ENCODE measurements around the gene ALPI. TPM values are rescaled to one million over a fixed set of nuclear protein-coding genes. Genes with fewer than 3 reads are reported as not detected.
A peak's percentile ranks its signal among the peaks of the same experiment; 100 is the strongest.

Gene ALPI
- total and polyA plus RNA-seq, 4 donors: 0.20 TPM; not detected in 3

DNA sequence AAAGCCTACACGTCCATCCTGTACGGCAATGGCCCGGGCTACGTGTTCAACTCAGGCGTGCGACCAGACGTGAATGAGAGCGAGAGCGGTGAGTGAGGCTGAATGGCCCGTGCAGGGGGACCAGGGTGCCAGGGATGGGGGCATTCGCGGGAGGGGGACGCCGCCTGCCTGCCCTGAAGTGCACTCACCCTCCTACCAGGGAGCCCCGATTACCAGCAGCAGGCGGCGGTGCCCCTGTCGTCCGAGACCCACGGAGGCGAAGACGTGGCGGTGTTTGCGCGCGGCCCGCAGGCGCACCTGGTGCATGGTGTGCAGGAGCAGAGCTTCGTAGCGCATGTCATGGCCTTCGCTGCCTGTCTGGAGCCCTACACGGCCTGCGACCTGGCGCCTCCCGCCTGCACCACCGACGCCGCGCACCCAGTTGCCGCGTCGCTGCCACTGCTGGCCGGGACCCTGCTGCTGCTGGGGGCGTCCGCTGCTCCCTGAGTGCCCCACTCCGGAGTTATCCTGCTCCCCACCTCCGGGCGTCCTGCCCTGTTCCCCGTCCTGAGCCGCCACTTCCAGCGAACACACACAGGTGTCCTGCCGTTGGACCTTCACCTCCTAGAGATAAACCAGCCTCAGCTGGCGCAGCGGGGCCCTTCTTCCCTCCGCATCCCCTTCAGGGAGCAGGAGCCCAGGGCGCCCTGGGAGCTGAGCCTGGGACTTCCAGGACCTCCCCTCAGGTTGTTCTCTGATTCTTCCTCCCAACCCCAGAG lies 2.9 kb downstream of the ALPI start:
- DNase-seq (ENCODE audit: low read depth in 4 of 6, low spot score in 6 of 6): no peak
- WGBS (ENCODE audit: insufficient coverage): 61% methylated on average over 56 of the region's 56 CpGs
- Histone ChIP-seq H3K4me3 (ENCODE audit: low read depth, low read length) (no peak overlapping the region), H3K36me3 (ENCODE audit: control insufficient read depth, insufficient read depth, low read length) (peaks cover 3% of the 10 kb centered on the region), H3K9me3 (ENCODE audit: control insufficient read depth, insufficient read depth, low read length) (no peaks in the 10 kb centered on the region), H3K27ac (ENCODE audit: low read depth, low read length) (no peak overlapping the region), H3K27me3 (ENCODE audit: control insufficient read depth, insufficient read depth, low read length) (peaks cover 13% of the 10 kb centered on the region), H3K4me1 (ENCODE audit: control insufficient read depth, insufficient read depth, low read length) (no peaks in the 10 kb centered on the region)

DNA sequence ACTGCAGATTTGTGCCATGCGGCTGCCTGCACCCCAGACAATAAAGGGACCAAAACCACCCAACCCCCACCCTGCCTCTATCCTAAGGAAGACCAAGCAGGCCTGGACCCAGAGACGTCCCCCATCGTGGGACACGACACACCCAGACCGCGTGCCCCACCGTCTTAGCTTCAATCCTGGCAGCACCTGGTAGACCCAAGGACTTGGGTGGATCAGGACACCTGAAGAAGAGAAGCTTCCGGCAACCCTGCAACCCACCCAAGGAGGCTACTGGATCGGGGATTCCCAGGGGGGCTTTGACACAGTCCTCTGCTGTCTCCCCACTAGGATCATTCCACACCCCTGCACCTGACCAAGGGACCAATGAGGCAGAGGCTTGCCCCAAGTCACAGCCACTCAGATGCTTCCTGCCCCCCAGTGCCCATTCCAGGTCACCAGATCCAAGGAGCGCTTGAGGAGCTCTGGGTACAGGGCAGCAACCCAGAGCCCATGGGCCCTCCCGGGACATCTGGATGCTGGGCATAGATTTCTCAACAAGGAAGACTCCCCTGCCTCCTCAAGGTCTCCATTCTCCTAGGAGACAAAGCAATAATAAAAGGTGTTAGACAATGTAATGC lies 3.6 kb downstream of the ALPI start:
- peaks cover 13% of the 10 kb centered on the region for H3K27me3 ChIP-seq (ENCODE audit: control insufficient read depth, insufficient read depth, low read length)
- no peak overlapping the region for H3K4me3 ChIP-seq (ENCODE audit: low read depth, low read length)
- H3K27ac ChIP-seq (ENCODE audit: low read depth, low read length): no peak overlapping the region
- WGBS (ENCODE audit: insufficient coverage): 89% methylated on average over 10 of the region's 11 CpGs
- no peaks in the 10 kb centered on the region for H3K9me3 ChIP-seq (ENCODE audit: control insufficient read depth, insufficient read depth, low read length)
- no peak for DNase-seq (ENCODE audit: low read depth in 4 of 6, low spot score in 6 of 6)
- no peaks in the 10 kb centered on the region for H3K4me1 ChIP-seq (ENCODE audit: control insufficient read depth, insufficient read depth, low read length)
- H3K36me3 ChIP-seq (ENCODE audit: control insufficient read depth, insufficient read depth, low read length): peaks cover 3% of the 10 kb centered on the region

DNA sequence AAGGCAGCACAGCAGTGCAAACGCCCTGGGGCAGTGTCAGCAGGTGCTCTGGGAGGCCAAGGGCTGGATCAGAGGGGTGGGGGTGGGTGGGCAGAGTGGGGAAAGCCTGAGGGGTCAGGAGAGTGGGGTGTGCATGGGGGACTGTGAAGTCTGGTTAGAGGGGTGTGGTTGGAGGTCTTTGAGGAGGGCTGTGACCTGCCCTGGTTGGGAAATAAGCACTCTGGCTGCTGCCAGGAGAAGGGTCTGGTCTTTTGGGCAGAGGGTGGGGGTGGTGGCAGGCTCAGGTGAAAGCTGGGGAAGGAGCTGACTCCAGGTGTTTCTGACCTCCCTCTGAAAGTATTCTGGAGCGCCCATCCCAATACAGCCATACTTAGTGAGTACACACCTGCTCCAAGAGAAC lies 4.2 kb downstream of the ALPI start:
- WGBS (ENCODE audit: insufficient coverage): 80% methylated on average over 1 of the region's 2 CpGs
- no peak overlapping the region for H3K4me3 ChIP-seq (ENCODE audit: low read depth, low read length)
- DNase-seq (ENCODE audit: low read depth in 4 of 6, low spot score in 6 of 6): no peak
- no peaks in the 10 kb centered on the region for H3K4me1 ChIP-seq (ENCODE audit: control insufficient read depth, insufficient read depth, low read length)
- H3K27ac ChIP-seq (ENCODE audit: low read depth, low read length): no peak overlapping the region
- no peaks in the 10 kb centered on the region for H3K9me3 ChIP-seq (ENCODE audit: control insufficient read depth, insufficient read depth, low read length)
- H3K27me3 ChIP-seq (ENCODE audit: control insufficient read depth, insufficient read depth, low read length): peaks cover 13% of the 10 kb centered on the region
- peaks cover 3% of the 10 kb centered on the region for H3K36me3 ChIP-seq (ENCODE audit: control insufficient read depth, insufficient read depth, low read length)

DNA sequence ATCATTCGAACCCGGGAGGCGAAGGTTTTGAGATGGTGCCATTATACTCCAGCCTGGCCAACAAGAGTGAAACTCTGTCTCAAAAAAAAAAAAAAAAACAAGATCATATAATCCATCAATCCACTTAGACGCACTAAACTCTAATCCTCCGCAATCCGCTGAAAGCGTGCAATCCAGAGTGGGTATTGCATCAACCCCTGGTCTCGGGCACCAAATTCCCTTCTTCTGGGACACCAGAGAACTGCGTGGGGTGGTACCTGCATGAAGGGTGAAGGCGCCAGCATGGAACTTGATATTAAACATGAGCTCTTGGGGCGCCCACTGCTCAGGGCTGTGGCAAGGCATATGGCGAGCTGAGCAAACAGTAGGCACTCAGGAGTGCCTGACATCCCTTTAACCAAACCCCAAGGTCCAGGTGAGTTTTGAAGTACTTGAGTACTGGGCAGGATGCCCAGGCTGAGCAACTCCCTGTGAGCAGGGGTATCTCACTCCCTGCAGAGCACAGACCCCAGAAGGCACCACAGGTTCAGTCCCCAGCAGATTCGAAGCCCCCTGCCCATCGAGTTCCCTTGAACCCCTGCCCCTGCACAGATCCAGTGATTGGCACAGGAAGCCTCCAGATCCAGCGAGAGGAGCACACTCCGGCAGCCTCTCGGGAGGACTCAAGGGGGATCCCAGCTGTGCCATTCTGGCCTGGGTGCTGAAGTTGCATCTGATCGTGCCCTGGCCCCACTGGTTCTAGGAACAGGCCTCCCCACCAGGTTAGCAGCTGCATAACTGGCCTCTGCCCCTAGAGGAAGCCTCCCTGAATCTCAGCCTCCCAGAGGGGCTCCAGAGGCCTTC lies 8.0 kb downstream of the ALPI start:
- H3K4me3 ChIP-seq (ENCODE audit: low read depth, low read length): no peak overlapping the region
- H3K27me3 ChIP-seq (ENCODE audit: control insufficient read depth, insufficient read depth, low read length): peaks cover 9% of the 10 kb centered on the region
- no peak overlapping the region for H3K27ac ChIP-seq (ENCODE audit: low read depth, low read length)
- 90% methylated on average over 15 of the region's 18 CpGs for WGBS (ENCODE audit: insufficient coverage)
- no peaks in the 10 kb centered on the region for H3K4me1 ChIP-seq (ENCODE audit: control insufficient read depth, insufficient read depth, low read length)
- DNase-seq (ENCODE audit: low read depth in 4 of 6, low spot score in 6 of 6): no peak
- H3K36me3 ChIP-seq (ENCODE audit: control insufficient read depth, insufficient read depth, low read length): no peaks in the 10 kb centered on the region
- no peaks in the 10 kb centered on the region for H3K9me3 ChIP-seq (ENCODE audit: control insufficient read depth, insufficient read depth, low read length)

DNA sequence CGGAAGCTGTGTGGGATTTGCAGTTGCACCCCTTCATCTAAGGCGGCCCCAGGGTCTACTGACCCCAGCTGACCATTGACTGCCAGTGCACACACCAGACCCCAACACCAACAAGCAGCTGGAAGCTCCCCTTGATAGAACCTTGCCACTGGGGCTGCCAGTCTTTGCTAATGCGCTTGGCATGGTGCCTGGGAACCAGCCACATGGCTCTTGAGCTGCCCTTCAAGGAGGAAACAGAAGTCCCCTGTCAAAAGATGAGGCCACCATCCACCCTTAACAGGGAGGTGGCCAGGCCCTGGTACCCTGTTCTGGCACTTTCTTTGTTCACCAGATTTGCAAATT lies 8.6 kb downstream of the ALPI start:
- H3K36me3 ChIP-seq (ENCODE audit: control insufficient read depth, insufficient read depth, low read length): no peaks in the 10 kb centered on the region
- H3K27ac ChIP-seq (ENCODE audit: low read depth, low read length): no peak overlapping the region
- peaks cover 4% of the 10 kb centered on the region for H3K27me3 ChIP-seq (ENCODE audit: control insufficient read depth, insufficient read depth, low read length)
- no peak overlapping the region for H3K4me3 ChIP-seq (ENCODE audit: low read depth, low read length)
- 88% methylated on average over 3 of the region's 3 CpGs for WGBS (ENCODE audit: insufficient coverage)
- no peaks in the 10 kb centered on the region for H3K9me3 ChIP-seq (ENCODE audit: control insufficient read depth, insufficient read depth, low read length)
- no peaks in the 10 kb centered on the region for H3K4me1 ChIP-seq (ENCODE audit: control insufficient read depth, insufficient read depth, low read length)
- no peak for DNase-seq (ENCODE audit: low read depth in 4 of 6, low spot score in 6 of 6)

DNA sequence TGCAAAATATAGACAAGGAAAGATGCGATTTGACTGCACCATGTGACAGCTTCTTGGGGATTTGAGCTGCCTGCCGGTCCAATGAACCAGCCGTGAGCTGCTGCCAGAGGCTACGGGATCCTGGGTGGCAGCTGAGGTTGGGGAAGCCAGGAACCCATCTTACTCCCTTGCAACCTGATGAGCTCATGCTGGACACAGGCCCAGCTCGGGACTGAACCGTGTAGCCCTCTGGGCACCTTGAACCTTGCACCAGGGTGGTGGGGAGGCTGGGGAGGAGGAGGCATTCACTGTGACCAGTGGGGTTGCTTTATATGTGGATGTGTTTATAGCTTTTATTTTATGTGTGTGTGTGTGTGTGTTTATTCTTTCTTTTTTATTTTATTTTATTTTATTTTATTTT lies 9.1 kb downstream of the ALPI start:
- Histone ChIP-seq H3K9me3 (ENCODE audit: control insufficient read depth, insufficient read depth, low read length) (no peaks in the 10 kb centered on the region), H3K4me3 (ENCODE audit: low read depth, low read length) (no peak overlapping the region), H3K27me3 (ENCODE audit: control insufficient read depth, insufficient read depth, low read length) (no peaks in the 10 kb centered on the region), H3K27ac (ENCODE audit: low read depth, low read length) (no peak overlapping the region), H3K4me1 (ENCODE audit: control insufficient read depth, insufficient read depth, low read length) (no peaks in the 10 kb centered on the region), H3K36me3 (ENCODE audit: control insufficient read depth, insufficient read depth, low read length) (no peaks in the 10 kb centered on the region)
- DNase-seq (ENCODE audit: low read depth in 4 of 6, low spot score in 6 of 6): no peak
- 79% methylated on average over 5 of the region's 6 CpGs for WGBS (ENCODE audit: insufficient coverage)

DNA sequence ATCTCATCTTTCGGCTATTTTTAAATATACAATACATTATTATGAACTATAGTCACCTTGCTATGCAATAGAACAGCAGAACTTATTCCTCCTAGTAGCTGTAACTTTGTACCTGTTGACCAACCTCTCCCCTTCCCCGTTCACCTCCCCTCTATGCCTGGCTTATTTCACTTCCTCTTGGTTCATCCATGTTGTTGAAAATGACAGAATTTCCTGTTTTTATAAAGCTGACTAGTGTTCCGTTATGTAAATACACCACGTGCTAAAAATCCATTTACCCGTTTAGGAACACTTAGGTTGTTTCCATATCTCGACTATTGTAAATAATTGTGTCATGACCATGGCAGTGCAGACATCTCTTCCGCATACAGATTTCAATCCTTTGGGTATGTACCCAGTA lies 10.3 kb downstream of the ALPI start:
- no peak for DNase-seq (ENCODE audit: low read depth in 4 of 6, low spot score in 6 of 6)
- WGBS (ENCODE audit: insufficient coverage): 83% methylated on average over 2 of the region's 7 CpGs
- Histone ChIP-seq H3K27ac (ENCODE audit: low read depth, low read length) (no peak overlapping the region), H3K27me3 (ENCODE audit: control insufficient read depth, insufficient read depth, low read length) (no peaks in the 10 kb centered on the region), H3K9me3 (ENCODE audit: control insufficient read depth, insufficient read depth, low read length) (no peaks in the 10 kb centered on the region), H3K4me3 (ENCODE audit: low read depth, low read length) (no peak overlapping the region), H3K36me3 (ENCODE audit: control insufficient read depth, insufficient read depth, low read length) (no peaks in the 10 kb centered on the region), H3K4me1 (ENCODE audit: control insufficient read depth, insufficient read depth, low read length) (no peaks in the 10 kb centered on the region)

DNA sequence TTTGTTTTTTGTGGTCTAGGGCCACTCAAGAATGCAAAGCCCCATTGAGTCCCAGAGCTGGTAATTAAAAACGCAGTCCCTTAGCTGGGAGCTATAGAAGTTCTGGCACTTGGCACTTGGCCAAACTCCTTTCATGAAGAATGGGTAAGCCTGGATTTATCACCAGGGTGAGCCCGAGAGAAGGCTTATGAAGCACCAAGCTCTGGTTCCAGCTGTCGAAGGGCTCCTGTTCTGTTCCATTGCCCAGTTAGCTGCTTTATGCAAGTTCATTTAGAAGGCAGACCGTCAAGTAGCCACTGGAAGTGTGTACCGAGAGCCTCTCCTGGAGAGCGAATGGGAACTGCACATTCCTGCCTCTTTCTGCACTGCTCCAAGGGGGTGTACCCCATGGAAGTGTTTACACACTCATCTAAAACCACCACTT lies 17.5 kb downstream of the ALPI start:
- Histone ChIP-seq H3K4me1 (ENCODE audit: control insufficient read depth, insufficient read depth, low read length) (peaks cover 4% of the 10 kb centered on the region), H3K36me3 (ENCODE audit: control insufficient read depth, insufficient read depth, low read length) (no peaks in the 10 kb centered on the region), H3K4me3 (ENCODE audit: low read depth, low read length) (no peak overlapping the region), H3K27me3 (ENCODE audit: control insufficient read depth, insufficient read depth, low read length) (no peaks in the 10 kb centered on the region), H3K9me3 (ENCODE audit: control insufficient read depth, insufficient read depth, low read length) (no peaks in the 10 kb centered on the region), H3K27ac (ENCODE audit: low read depth, low read length) (no peak overlapping the region)
- 17% methylated on average over 6 of the region's 6 CpGs for WGBS (ENCODE audit: insufficient coverage)
- peak; percentile 22 to 91 (median 54) for DNase-seq (ENCODE audit: low read depth in 4 of 6, low spot score in 6 of 6)

DNA sequence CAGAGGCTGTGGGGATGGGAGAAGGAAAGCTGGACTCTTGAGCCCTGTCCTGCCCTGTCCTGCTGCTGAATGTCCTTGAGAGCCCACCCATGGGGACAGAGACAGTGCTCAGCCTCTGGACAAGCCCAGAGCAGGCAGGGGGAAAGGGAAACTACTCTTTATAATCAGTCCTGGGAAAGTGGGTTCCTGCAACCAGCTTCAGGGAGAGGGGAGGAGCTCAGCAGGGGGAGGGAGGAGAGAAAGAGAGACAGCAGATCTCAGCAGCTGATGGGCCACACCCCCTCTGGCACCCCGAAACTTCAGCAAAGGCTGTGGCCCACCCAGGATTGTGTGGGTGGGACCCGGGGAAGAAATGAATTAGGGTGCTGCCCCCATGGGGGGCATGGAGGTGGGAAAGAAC lies 20.1 kb downstream of the ALPI start:
- Histone ChIP-seq H3K9me3 (ENCODE audit: control insufficient read depth, insufficient read depth, low read length) (no peaks in the 10 kb centered on the region), H3K27ac (ENCODE audit: low read depth, low read length) (no peak overlapping the region), H3K27me3 (ENCODE audit: control insufficient read depth, insufficient read depth, low read length) (no peaks in the 10 kb centered on the region), H3K36me3 (ENCODE audit: control insufficient read depth, insufficient read depth, low read length) (peaks cover 14% of the 10 kb centered on the region), H3K4me1 (ENCODE audit: control insufficient read depth, insufficient read depth, low read length) (peaks cover 4% of the 10 kb centered on the region), H3K4me3 (ENCODE audit: low read depth, low read length) (no peak overlapping the region)
- no CpG with 5 or more reads among the region's 2 CpGs for WGBS (ENCODE audit: insufficient coverage)
- no peak for DNase-seq (ENCODE audit: low read depth in 4 of 6, low spot score in 6 of 6)
